ENCODE measurements around the gene ISLR. TPM values are rescaled to one million over a fixed set of nuclear protein-coding genes. Genes with fewer than 3 reads are reported as not detected.

Gene ISLR
- polyA plus RNA-seq, 1 donor from 2014 or later = not detected

- Histone ChIP-seq H3K27me3 (ENCODE audit: insufficient read depth, low read depth, low read length) (no peaks in the 10 kb centered on the region), H2AFZ (ENCODE audit: low read depth, low read length) (no peak overlapping the region), H3K9ac (ENCODE audit: low read length) (no peak overlapping the region), H3K36me3 (ENCODE audit: insufficient read depth, low read length) (no peaks in the 10 kb centered on the region), H3K9me3 (ENCODE audit: low read length) (no peaks in the 10 kb centered on the region), H3K4me2 (ENCODE audit: low read length) (no peak overlapping the region), H3K79me2 (replicated peaks; ENCODE audit: insufficient read depth, low read length) (no peaks in the 10 kb centered on the region), H3F3A (ENCODE audit: insufficient read depth, low read length, poor library complexity, severe bottlenecking) (no peaks in the 10 kb centered on the region), H3K27ac (ENCODE audit: low read length) (no peak overlapping the region), H3K9me2 (ENCODE audit: insufficient read depth, low read length) (no peaks in the 10 kb centered on the region), H4K20me1 (ENCODE audit: insufficient read depth) (no peaks in the 10 kb centered on the region), H3K4me3 (ENCODE audit: low read length) (no peak overlapping the region)
- no peak for TF ChIP-seq REST (IDR thresholded peaks at IDR 0.05; ENCODE audit: borderline replicate concordance)
- TF ChIP-seq EZH2 (IDR thresholded peaks at IDR 0.05; ENCODE audit: borderline replicate concordance, insufficient read depth, low read length, poor library complexity, severe bottlenecking) = no peak
- no peak for TF ChIP-seq MXI1 (conservative IDR thresholded peaks at IDR 0.05; ENCODE audit: poor library complexity, severe bottlenecking)
- no peak for TF ChIP-seq TAF1 (IDR thresholded peaks at IDR 0.05; ENCODE audit: low read depth)
- no peak for TF ChIP-seq EP300 (conservative IDR thresholded peaks at IDR 0.05; ENCODE audit: poor library complexity, severe bottlenecking)
- TF ChIP-seq POLR2AphosphoS5 (IDR thresholded peaks at IDR 0.05) = no peak
- no peak for TF ChIP-seq RAD21 (conservative IDR thresholded peaks at IDR 0.05)
- TF ChIP-seq, protein P1, sequence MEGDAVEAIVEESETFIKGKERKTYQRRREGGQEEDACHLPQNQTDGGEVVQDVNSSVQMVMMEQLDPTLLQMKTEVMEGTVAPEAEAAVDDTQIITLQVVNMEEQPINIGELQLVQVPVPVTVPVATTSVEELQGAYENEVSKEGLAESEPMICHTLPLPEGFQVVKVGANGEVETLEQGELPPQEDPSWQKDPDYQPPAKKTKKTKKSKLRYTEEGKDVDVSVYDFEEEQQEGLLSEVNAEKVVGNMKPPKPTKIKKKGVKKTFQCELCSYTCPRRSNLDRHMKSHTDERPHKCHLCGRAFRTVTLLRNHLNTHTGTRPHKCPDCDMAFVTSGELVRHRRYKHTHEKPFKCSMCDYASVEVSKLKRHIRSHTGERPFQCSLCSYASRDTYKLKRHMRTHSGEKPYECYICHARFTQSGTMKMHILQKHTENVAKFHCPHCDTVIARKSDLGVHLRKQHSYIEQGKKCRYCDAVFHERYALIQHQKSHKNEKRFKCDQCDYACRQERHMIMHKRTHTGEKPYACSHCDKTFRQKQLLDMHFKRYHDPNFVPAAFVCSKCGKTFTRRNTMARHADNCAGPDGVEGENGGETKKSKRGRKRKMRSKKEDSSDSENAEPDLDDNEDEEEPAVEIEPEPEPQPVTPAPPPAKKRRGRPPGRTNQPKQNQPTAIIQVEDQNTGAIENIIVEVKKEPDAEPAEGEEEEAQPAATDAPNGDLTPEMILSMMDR (IDR thresholded peaks at IDR 0.05; ENCODE audit: poor library complexity, severe bottlenecking) = no peak
- TF ChIP-seq SMC3 (conservative IDR thresholded peaks at IDR 0.05; ENCODE audit: poor library complexity) = no peak
Observed at GRCh38 chr15:74182131-74182530, 8.6 kb downstream of the ISLR start.

DNA sequence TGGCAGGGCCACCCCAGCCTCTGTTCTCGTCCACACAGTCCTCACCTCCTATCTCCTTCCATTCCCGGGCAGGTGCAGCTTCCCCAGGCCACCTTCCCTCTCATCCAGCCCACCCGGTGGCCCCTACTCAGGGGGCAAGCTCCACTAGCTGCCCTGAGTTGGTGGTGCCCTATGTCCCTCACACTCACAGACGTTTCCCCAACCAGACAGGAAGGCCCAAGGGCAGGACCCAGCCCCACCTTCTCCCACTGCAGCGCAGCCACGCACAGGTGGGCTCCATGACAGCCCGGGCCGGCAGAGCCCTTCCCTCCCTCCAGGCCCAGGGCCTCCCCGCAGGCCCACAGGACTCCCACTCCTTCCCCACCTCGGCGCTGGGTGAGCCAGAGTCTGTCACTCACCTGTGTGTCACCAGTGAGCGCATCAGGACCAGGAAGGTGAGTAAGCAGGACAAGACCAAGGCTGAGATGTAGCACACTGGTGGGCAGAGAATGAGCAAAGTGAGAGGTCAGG is 11.1 kb downstream of the ISLR start:
- Histone ChIP-seq H3K36me3 (ENCODE audit: insufficient read depth, low read length) (no peaks in the 10 kb centered on the region), H3K4me3 (ENCODE audit: low read length) (no peak overlapping the region), H3K4me2 (ENCODE audit: low read length) (no peak overlapping the region)

More for the DNA sequence above, 11.1 kb downstream of the ISLR start:
- no peaks in the 10 kb centered on the region for H3K27me3 ChIP-seq (ENCODE audit: insufficient read depth, low read depth, low read length)
- H3K27ac ChIP-seq (ENCODE audit: low read length) = no peak overlapping the region
- no peaks in the 10 kb centered on the region for H3K9me3 ChIP-seq (ENCODE audit: low read length)
- no peaks in the 10 kb centered on the region for H3F3A ChIP-seq (ENCODE audit: insufficient read depth, low read length, poor library complexity, severe bottlenecking)
- H3K79me2 ChIP-seq (replicated peaks; ENCODE audit: insufficient read depth, low read length) = no peaks in the 10 kb centered on the region
- H3K9ac ChIP-seq (ENCODE audit: low read length) = no peak overlapping the region
- H3K9me2 ChIP-seq (ENCODE audit: insufficient read depth, low read length) = no peaks in the 10 kb centered on the region
- TF ChIP-seq POLR2AphosphoS5 (IDR thresholded peaks at IDR 0.05) (no peak), RAD21 (conservative IDR thresholded peaks at IDR 0.05) (no peak), TAF1 (IDR thresholded peaks at IDR 0.05; ENCODE audit: low read depth) (no peak), REST (IDR thresholded peaks at IDR 0.05; ENCODE audit: borderline replicate concordance) (no peak), EP300 (conservative IDR thresholded peaks at IDR 0.05; ENCODE audit: poor library complexity, severe bottlenecking) (no peak), SMC3 (conservative IDR thresholded peaks at IDR 0.05; ENCODE audit: poor library complexity) (no peak), EZH2 (IDR thresholded peaks at IDR 0.05; ENCODE audit: borderline replicate concordance, insufficient read depth, low read length, poor library complexity, severe bottlenecking) (no peak), MXI1 (conservative IDR thresholded peaks at IDR 0.05; ENCODE audit: poor library complexity, severe bottlenecking) (no peak)
- TF ChIP-seq, protein P1 (IDR thresholded peaks at IDR 0.05; ENCODE audit: poor library complexity, severe bottlenecking) = no peak
- H4K20me1 ChIP-seq (ENCODE audit: insufficient read depth) = no peaks in the 10 kb centered on the region
- no peak overlapping the region for H2AFZ ChIP-seq (ENCODE audit: low read depth, low read length)

Measured in neural cell (in vitro differentiated cells).